Adipose tissue (tissue), 3 donors: ENCODE measurements around the gene C15orf61. TPM values are rescaled to one million over a fixed set of nuclear protein-coding genes. Genes with fewer than 3 reads are reported as not detected.

Source experiments
- H3K27ac ChIP-seq: one replicate; pipeline ENCODE4 v1.5.1; 2013; ENCODE audit warnings: low read depth, low read length
- WGBS, 3 donors: extraction: QIAGEN DNeasy Blood & Tissue Kit; methylation state at CpG; one replicate each; pipeline ENCODE4 v1.1.7; 2013; 5-methylcytosine and 5-hydroxymethylcytosine counted together
- polyA plus RNA-seq, 3 donors: library from polyadenylated mRNA; stranded (reverse); fragments of 200-250 nt; gene quantifications; one replicate each; pipeline ENCODE4 v1.2.3, GENCODE V29; 2013
- donor health status: healthy with polysubstance abuse.
- donor health status: Bipolar disorder and iron deficiency.
- donor health status: healthy.

The C15orf61 gene
- polyA plus RNA-seq, 3 donors, result 3.4 to 4.9 (median 3.9) TPM

- no peak overlapping the region for H3K27ac ChIP-seq
- 93 to 98% (median 97%) methylated on average over 5 of the region's 5 CpGs for WGBS, 3 donors
Measured at GRCh38 chr15:67571648-67572415, 50.9 kb downstream of the C15orf61 start.

DNA sequence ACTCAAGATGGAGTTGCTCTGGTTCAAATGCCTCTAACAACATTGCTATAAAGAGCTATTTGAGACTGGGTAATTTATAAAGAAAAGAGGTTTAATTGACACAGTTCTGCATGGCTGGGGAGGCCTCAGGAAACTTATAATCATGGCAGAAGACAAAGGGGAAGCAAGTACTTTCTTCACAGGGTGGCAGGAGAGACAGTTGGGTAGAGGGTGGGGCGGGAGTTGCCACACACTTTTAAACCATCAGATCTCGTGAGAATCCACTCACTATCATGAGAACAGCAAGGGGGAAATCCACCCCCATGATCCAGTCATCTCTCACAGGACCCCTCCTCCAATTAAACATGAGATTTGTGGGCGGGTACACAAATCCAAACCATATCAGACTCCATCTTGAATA, 52.3 kb downstream of the C15orf61 start:
- H3K27ac ChIP-seq, result no peak overlapping the region
- WGBS, 3 donors, result 80 to 100% (median 90%) methylated on average over 3 of the region's 3 CpGs

- 68 to 90% (median 69%) methylated on average over 4 of the region's 4 CpGs for WGBS, 3 donors
- H3K27ac ChIP-seq, result no peak overlapping the region
Measured at GRCh38 chr15:67575039-67575502, 54.1 kb downstream of the C15orf61 start.

DNA sequence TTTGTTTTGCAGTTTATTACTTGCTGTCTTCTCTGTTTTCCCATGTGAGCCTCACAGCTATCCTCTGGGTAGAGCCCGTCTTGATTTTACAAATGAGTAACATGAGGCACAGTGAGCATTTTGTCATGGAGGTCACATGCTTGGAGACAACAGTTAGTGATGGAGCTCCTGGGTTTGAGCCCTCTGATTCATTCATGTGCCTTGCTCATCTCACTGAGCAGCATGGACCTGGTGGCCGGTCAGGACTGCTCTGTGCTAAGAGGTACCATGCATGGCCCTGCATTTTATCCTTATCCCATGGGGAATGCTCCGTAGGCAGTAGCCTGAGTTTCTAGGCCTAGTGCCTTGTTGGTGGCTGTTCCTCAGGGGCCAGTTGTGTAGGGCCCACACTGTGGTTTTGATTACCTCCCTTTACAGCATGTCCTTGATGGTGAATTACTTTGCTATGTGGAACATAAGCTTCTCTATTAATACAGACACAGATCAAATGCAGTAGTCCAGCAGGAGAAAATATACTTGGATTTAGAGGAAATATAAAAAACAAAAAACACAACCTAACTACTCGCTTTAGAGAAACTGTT, 57.2 kb downstream of the C15orf61 start:
- 91 to 97% (median 94%) methylated on average over 4 of the region's 4 CpGs for WGBS, 3 donors

DNA sequence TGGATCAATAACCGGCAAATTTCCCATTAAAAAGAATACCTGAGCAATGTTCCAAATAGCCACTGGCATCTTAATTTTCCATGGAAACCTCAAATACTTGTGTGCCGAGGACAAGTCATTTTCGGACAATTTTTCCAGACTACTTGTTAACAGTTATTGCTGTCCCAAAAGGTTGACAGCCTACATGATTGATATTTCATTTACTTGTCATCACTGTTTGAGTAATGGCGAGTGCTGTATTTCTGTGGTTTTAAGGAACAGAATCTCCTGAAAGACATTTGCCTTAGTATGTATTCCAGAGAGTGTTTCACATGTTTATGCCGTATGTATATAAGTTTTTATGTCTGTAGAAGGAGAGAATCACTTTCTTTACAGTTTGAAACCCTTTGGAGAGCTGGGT, 58.2 kb downstream of the C15orf61 start:
- WGBS, 3 donors, result 92 to 96% (median 94%) methylated on average over 5 of the region's 5 CpGs
- H3K27ac ChIP-seq, result no peak overlapping the region

More for the DNA sequence above, 57.2 kb downstream of the C15orf61 start:
- no peak overlapping the region for H3K27ac ChIP-seq

Other genes starting within 250 kb of the C15orf61 start
- gene MAP2K5, start 21.6 kb downstream of the C15orf61 start, polyA plus RNA-seq, result 10 to 100 TPM; 10.3 to 13.3 (median 10.7) TPM